ENCODE results near the gene NKD1.

The NKD1 gene

GRCh38 chr16:50538411-50539052, 9.7 kb upstream of the NKD1 start:
- DNase-seq = no peak

GRCh38 chr16:50539053-50539695, 9.0 kb upstream of the NKD1 start:
- no peak for DNase-seq

DNA sequence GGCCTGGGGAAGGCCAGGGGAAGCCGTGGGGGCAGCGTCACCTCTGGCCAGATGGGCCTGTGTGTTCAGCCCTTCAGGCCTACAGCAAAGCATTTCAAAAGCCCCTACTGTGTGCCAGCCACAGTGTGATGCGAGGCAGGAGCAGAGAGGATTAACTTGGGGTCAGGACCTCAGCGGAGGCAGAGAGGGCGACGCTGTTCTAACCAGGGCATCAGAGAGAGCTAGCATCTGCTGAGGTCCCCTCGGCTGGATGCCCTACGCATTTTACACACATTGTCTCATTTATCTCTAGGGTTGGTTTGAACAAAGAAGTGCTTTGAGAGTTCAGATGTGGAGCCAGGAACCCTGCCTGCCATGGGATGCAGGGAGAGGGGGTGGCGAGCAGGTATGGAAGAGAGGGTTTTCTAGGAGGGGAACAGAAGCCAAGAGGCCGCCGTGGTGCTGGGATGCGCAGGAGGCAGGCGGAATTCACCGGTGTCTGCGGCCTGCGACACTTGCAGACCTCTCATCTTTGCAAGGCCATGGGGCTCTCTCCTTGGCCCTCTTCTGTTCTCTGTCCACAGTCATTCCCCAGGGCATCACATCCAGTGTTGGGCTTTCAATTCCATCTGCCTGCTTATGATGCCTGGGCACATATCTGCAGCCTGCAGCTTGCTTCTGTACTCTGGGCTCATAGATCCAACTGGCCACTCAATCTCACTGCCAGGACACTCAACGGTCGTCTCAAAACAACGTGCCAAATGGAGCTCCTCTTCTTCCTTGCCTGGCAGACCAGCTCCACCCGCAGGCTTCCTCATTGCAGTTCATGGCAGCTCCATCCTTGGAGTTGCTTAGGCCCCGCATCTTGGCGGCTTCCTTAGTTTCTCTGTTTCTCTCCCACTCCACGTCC, 8.1 kb upstream of the NKD1 start:
- DNase-seq = no peak

GRCh38 chr16:50540711-50541007, 7.5 kb upstream of the NKD1 start:
- DNase-seq = no peak

DNA sequence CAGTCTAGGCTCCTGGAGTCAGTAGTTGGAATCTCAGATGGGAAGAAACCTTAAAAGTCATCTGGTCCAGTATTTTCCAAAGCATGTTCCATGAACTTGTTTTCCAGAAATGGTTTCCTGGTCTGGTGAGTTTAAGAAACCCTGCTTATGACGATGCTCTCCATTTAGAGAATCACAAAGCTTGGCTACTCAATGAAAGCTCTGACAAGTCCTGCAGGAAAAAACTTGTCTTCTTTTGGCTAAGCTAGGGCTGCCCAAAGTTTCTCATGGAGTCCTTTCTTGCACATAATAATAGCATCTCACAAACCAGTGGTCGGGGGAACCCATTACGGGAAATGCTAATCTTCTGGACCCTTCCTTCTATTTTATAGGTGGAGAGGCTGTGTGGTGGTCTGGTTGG, 5.5 kb upstream of the NKD1 start:
- DNase-seq = no peak

- no peak for DNase-seq
Measured at GRCh38 chr16:50546125-50546524, 2.1 kb upstream of the NKD1 start.

DNA sequence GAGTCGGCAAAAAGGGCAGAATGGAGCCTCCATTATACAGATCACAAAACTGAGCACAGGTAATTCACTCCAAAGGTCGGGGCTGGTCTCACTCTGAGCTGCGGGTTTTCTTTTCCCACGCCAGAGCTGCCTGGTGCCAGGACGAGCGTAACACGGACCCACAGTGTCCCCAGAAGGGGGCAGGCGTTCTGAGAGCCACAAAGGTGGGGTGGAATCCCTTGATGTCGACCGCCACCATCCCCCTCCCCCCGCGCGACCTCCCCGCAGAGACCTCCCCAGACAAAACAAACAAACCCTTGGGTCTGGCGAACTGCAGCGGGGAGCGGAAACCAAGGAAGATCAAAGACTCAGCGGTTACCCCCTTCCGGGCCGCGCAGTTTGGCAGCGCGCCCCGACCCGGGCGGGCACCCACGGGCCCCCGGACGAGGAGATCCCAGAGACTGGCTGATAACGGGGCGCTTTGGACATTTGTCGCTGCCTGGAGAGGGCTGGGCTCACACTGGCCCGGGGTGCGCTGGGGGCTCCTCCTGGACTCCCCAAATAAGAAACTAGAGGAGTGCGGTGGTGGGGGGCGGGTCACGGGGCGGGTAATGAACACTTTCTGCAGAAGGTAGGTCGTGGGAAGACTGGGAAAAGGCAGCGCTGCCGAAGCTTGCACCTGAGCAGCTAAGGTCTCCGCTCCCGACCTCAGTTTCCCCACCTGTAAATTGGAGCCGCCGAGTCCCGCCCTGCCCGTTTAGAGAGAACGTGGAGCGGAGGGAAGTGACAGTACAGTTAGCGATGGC, 664 bp upstream of the NKD1 start:
- no peak for DNase-seq

DNA sequence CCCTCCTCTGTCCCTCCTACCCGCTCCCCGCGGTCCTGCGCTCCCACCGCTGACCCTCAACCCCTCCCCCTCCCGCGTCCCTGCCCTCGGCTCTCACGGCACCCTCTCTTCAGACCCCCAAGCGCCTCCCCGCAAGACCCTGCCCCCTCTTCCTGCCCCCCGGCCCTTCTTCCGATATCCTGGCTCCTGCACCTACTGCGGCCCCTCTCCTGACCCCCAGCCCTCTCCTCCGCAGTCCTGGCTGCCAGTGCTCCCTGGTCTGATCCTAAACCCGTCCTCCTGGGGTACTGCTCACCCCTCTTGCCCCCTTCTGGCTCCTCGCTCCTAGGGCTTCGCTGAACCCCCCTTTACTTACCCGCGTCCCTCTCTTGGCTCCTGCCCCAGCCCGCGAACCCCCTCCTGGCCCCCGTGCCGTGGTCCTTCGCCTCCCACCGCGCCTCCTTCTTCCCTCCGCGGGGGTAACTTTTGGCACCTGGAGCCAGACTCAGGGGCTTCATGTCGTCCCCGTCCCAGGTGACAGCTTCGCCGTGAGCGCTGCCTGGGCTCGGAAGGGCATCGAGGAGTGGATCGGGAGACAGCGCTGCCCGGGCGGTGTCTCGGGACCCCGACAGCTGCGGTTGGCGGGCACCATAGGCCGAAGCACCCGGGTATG, 839 bp downstream of the NKD1 start:
- DNase-seq = no peak

DNA sequence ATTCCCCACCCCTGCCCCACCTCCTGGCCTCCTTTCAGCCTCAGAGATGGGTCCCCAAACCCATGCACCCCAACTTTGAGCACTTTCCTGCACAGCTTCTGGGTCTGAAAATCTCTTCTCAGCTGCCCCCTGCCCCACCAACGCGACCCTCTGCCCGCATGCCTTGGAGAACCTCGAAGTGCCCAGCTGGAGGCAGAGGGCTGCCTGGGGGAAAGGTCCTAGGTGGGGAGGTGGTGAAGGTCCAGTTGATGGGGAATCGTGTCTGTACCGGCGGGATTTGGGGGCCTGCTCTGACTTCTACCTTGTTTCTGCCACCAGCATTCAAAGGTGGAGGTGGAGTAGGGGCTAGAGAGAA, 1.3 kb downstream of the NKD1 start:
- no peak for DNase-seq

DNA sequence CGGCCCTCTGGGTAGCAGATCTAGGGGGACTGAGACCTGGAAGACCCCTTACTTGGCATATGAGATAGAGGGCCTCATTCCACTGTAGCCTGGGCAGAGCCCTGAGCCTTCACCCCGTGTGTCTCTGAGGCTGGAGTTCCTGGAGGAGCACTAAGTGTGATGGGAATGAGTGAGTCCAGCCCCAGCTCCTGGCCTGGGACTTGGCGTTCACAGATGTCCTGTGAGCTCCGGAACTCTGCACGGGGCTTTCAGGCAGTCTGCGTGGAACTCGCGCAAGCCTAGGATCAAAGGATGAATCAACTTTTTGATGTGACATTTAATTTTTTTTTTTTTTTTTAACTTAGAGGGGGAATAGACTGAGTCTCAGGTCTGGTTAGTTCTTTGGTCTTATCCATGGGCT, 1.8 kb downstream of the NKD1 start:
- DNase-seq = no peak

DNA sequence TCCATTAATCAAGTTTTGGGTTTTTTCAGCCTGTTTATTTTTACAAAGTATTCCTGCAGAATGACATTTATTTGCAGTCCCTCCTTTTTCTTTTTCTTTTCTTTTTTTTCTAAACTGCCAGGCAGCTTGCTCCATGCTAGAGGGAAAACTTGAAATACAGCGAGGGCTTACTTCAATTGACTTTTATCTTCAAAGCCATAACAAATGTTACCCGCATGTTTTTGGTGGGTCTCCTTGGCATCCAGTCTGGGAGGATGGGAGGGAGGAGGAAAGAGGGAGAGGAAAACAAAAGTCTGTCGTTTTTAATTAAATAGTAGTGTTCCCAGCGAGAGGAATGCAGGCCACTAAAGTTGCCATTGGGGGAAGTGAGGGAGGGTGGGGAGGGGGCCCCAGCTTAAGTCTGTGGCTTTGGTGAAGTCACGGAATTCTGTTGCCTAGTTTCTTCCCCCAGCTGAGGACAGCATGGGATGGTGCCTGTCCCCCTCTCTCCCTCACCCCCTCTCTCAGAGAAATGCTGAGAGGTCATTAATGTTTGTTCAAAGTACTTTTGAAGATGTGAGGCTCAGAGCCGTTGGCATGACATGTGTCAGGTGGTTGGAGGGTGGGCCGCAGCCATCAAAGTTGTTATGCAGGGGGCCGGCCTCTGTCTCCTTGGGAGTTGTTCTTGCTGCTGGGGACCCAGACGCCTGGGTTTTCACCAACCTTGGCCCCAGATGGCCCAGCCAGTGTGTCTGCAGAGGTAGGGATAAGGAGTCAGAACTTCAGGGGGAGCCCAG, 2.9 kb downstream of the NKD1 start:
- DNase-seq = no peak

- no peak for DNase-seq
Measured at GRCh38 chr16:50552476-50553101, 4.4 kb downstream of the NKD1 start.

DNA sequence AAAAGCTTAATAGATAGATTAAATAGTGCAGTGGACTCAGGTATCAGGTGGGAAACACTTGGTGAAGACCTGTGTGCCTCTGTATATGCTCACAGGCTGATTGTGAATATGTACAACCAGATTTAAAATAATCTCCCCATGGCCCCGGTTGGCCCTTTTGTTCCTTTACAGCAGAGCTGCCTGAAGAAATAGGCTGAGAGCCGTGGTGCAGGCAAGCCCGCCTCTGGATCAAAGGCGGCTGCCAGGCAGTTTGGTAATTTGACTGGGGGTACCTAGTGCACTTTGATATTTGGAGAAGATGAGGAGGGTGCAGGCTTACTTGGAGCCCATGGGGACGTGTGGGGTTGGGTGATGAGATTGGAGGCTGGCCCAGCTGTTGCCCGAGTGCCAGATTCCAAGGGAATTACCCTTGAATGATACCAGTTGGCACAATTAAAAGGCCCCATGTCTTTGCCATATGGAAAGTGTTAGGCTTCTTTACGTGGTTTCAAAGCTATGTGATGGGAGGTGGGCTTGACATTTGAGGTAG, 5.0 kb downstream of the NKD1 start:
- no peak for DNase-seq

DNA sequence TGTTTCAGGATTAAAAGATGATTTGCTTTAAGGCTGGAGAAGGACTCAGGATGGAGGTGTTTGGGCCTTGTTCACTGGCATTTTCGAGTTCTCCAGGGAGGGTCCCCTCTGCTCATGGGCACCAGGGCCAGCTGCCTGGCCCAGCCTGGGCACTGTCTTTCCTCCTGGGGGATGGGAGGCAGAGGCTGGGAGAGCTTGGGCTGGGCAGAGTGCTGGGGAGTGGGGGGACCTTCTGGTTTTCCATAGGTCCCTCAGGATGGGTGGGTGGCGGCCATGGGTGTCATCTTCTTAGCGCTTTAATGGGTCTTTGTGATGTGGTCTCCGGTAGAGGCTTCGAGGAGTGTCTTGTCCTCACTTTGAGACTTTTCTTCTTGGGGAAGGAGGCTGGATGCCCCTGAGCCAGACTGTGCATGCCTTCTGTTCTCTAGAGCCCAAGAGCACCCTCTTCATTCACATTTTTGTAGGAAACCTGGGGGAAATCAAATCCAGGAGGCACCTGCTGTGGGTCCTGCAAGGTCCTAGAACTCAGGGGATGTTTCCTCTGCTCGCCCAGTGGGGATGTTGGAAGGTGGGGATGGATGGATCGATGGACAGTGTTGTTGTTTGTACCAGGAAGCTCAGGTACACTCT, 5.7 kb downstream of the NKD1 start:
- DNase-seq = no peak

DNA sequence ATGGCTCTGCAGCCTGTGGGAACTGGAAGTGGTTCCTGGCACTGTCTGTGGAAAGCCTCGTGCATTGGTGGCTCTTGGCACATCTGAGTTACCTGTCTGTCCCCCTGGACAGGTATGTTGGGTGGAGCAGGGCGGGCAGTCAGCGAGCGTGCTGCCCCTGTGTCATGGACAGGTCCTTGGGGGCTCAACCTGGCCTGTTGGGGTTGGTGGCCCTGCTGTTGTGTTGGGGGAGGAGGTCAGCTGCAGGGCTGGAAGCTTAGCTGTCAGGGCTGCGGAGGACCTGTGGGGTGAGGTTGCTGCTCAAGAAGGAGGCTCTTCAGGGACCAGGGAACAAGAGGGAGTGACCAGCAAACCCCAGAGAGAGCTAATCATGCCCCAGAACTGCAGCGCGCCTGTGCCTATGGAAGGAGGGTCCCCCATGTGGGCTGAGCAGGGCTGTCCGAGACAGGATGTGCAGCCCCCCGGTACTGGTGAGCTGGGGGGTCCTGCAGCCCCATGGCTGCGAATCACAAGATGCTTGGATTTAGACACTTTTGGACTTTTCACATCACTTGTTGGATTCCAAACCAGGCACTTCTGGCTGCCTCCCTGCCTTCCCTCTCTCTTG, 7.2 kb downstream of the NKD1 start:
- DNase-seq = no peak

- DNase-seq = no peak
Measured at GRCh38 chr16:50555952-50556673, 7.9 kb downstream of the NKD1 start.

GRCh38 chr16:50557046-50557445, 8.8 kb downstream of the NKD1 start:
- DNase-seq = no peak

- no peak for DNase-seq
Measured at GRCh38 chr16:50558913-50559312, 10.7 kb downstream of the NKD1 start.

GRCh38 chr16:50559342-50559741, 11.1 kb downstream of the NKD1 start:
- no peak for DNase-seq

All from KG1 (cell line).